Hepatocyte (in vitro differentiated cells): ENCODE measurements around the gene SERPINB6.

ENCODE experiments used
- EZH2 ChIP-seq: fragments of 200-600 bp; sonication (generic); IDR thresholded peaks from 2 replicates; pipeline ENCODE4 v1.6.1; 2016; ENCODE audit warnings: antibody characterized with exemption, mild to moderate bottlenecking, borderline replicate concordance
- EZH2phosphoT487 ChIP-seq: fragments of 200-600 bp; sonication (generic); IDR thresholded peaks from one replicate; pipeline ENCODE4 v1.6.1; 2018; ENCODE audit warnings: antibody characterized with exemption, mild to moderate bottlenecking, low read depth, moderate library complexity; ENCODE audit not compliant: unreplicated experiment, severe bottlenecking
- TF ChIP-seq, protein P1 (sequence below): fragments of 200-600 bp; sonication (generic); IDR thresholded peaks from 2 replicates; pipeline ENCODE4 v1.5.1; 2016; ENCODE audit warnings: antibody characterized with exemption, mild to moderate bottlenecking; ENCODE audit not compliant: poor library complexity

DNA sequence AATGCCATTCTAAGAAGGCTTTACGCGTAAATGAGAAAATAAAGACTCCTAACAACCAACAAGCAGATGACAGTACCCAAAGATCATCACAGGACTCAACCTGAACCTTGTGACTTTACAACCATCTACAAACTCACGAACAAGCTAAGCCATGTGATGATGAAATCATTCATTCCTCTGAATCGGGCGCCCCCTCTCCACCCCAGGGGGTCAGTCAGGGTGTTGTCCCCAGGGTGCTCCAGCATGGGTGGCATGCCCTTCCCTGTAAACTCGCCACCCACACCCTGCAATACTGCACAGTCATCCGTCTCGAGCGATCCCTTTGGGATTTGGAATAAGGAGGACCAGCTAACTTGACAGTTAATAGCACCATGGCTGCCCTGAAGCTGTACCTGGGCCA lies 12.6 kb downstream of the SERPINB6 start:
- TF ChIP-seq, protein P1, sequence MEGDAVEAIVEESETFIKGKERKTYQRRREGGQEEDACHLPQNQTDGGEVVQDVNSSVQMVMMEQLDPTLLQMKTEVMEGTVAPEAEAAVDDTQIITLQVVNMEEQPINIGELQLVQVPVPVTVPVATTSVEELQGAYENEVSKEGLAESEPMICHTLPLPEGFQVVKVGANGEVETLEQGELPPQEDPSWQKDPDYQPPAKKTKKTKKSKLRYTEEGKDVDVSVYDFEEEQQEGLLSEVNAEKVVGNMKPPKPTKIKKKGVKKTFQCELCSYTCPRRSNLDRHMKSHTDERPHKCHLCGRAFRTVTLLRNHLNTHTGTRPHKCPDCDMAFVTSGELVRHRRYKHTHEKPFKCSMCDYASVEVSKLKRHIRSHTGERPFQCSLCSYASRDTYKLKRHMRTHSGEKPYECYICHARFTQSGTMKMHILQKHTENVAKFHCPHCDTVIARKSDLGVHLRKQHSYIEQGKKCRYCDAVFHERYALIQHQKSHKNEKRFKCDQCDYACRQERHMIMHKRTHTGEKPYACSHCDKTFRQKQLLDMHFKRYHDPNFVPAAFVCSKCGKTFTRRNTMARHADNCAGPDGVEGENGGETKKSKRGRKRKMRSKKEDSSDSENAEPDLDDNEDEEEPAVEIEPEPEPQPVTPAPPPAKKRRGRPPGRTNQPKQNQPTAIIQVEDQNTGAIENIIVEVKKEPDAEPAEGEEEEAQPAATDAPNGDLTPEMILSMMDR: no peak
- no peak for TF ChIP-seq EZH2
- TF ChIP-seq EZH2phosphoT487: no peak
